Ecto neural progenitor cell (in vitro differentiated cells): ENCODE measurements around the gene COPS7A.

Source experiments
- DNase-seq: peaks from one replicate; pipeline ENCODE4 v3.0.0-alpha.2; 2018; ENCODE audit warnings: low spot score

Gene COPS7A, protein sequence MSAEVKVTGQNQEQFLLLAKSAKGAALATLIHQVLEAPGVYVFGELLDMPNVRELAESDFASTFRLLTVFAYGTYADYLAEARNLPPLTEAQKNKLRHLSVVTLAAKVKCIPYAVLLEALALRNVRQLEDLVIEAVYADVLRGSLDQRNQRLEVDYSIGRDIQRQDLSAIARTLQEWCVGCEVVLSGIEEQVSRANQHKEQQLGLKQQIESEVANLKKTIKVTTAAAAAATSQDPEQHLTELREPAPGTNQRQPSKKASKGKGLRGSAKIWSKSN

GRCh38 chr12:6723607-6724408 is at the start of gene COPS7A:
Gene COPS7A (plus strand): TSS chr12:6724046. CDS start chr12:6724657, 611 bp downstream.
- peak; percentile 99 for DNase-seq

DNA sequence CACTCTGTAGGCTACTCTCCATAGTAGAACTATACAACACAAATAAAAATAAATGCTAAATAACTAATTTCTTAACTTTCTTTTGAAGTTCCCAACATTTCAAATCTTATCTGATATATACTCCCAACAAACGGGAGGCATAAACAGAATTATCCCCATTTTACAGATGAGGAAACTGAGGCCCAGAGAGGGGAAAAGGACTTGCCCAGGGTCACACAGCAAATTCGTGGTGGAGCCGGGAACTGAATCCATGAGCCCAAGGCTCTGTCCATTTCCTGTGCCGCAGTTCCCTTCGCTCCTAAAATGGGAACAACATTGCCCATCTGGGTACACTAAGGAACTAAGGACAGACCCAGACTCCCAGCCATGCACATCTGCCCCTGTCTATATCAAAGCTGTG is 46.9 kb upstream of the COPS7A start:
- DNase-seq = no peak

GRCh38 chr12:6684609-6685008 is 39.2 kb upstream of the COPS7A start:
- no peak for DNase-seq

DNA sequence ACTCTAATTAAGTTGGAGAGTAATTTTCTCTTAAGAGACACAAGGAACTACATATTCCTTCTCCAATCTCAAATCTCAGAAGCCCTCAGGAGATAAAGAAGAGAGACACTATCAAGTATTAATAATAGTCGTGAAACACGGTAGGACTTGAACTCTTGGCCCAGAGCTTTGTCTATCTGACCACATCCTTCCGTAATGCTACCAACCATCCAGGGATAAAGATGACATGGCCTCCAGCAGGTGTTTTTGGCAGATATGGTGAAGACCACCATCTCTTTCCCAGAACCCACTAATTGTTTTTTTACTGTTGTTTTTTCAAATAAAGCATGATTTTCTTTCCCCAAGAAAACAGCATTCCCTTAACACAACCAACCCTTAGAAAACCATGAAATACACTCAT is 38.0 kb upstream of the COPS7A start:
- no peak for DNase-seq

DNA sequence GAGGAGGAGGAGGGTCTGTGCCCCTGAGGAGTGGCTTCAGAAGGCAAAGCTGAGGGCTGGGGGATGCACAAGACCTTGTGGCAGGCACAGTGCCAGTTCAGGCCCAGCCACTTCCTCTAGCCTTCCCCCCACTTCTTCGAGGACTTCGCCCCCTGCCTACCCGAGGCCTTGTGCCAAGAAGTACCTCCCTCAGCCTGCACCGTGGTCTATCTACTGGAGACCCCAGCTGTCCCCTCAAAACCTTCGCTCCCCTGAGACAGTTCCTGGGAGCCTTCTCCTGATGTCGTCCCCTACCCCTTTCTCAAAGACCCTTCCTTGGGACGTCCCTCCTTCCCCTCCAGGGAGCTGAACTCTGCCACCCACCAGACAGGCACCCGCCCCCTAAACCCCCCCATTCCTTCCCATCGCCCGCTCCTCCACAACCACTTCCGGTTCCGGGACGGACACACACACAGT is 35.3 kb upstream of the COPS7A start:
- no peak for DNase-seq

GRCh38 chr12:6688999-6689882 is 34.6 kb upstream of the COPS7A start, which contains the start of gene ZNF384:
Gene ZNF384 (minus strand): TSS chr12:6689375. CDS start chr12:6679520, 9,855 bp downstream.
- DNase-seq = peak; percentile 98

DNA sequence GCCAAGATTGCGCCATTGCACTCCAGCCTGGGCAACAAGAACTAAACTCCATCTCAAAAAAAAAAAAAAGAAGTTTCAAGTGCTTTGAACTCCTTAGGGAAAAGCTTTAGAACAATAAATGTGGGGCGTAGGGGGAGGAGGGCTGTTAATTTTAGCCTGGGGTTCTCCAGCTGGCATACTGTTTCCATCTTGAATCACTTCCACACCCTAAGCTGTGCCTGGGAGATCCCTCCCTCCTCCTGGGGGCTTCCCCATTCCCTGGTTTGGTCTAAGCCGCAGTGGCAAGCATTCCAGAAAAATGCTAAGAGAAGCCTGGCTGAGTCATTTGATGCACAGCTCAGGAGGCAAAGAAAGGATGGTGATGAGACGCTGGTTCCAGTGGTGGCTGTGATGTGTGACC is 32.4 kb upstream of the COPS7A start:
- no peak for DNase-seq

GRCh38 chr12:6692888-6693287 is 31.0 kb upstream of the COPS7A start:
- DNase-seq = no peak

DNA sequence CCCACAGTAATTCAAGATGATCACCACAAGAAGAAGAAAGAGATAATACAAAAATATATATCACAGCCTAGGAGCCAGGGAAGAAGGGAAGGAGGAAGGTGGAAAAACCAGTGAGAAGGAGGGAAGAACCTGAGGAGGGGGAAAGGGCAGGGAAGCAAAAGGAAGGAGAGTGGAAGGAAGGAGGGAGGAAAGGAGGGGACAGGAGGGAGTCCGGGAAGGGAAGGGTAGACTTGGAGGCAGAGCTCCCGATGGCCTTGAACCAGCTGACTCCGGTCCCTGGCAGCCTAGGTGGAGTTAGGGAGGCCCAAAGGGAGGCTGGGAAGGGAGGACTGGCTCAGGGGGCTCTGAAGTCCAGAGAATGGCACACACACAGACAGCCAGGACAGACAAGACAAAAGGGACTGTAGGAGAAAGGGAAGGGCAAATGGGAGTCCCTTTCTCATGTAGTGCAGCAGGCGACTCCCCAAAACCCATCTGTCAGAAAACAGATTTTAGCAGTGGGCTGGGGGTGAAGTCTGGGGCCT is 30.0 kb upstream of the COPS7A start:
- DNase-seq = no peak

- no peak for DNase-seq
Observed at GRCh38 chr12:6694701-6695100, 29.1 kb upstream of the COPS7A start.

GRCh38 chr12:6695313-6696045 is 28.4 kb upstream of the COPS7A start:
- DNase-seq = no peak

- no peak for DNase-seq
Observed at GRCh38 chr12:6696690-6697583, 26.9 kb upstream of the COPS7A start.

DNA sequence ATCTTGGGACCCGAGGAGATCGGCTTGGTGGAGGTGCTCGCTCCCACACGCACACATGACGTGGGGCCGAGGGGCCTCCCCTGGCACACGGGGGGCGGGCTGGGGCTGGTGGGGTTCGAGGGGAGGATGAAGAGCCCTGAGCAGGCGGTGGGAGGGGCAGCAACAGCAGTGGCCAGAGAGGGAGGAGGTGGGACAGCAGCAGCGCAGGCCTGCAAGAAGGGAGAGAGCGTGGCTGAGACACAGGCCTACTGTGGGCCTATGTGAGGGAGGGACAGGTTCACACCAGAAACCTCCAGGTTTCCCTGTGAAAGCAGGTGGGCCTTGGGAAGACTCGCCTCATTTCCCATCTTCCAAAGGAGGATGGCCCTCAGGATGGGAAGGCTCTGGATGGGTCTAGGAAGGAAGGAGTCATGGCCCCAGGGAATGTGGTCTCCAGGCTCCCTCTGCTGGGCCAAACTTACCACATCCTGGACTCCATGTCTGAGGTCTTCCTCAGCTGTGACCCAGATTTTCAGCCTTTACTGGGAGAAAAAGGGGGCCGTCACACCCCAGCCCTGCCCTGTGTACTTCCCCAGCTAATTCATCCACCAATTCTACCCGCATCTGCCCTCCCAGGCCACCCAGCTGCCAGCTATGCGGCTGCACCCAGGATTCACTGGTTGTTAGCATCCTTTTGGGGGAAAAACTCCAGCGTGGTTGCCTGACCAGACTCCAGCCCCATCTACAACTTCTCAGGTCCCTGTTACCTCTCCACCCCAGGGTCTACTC is 26.1 kb upstream of the COPS7A start:
- DNase-seq = peak; percentile 70

DNA sequence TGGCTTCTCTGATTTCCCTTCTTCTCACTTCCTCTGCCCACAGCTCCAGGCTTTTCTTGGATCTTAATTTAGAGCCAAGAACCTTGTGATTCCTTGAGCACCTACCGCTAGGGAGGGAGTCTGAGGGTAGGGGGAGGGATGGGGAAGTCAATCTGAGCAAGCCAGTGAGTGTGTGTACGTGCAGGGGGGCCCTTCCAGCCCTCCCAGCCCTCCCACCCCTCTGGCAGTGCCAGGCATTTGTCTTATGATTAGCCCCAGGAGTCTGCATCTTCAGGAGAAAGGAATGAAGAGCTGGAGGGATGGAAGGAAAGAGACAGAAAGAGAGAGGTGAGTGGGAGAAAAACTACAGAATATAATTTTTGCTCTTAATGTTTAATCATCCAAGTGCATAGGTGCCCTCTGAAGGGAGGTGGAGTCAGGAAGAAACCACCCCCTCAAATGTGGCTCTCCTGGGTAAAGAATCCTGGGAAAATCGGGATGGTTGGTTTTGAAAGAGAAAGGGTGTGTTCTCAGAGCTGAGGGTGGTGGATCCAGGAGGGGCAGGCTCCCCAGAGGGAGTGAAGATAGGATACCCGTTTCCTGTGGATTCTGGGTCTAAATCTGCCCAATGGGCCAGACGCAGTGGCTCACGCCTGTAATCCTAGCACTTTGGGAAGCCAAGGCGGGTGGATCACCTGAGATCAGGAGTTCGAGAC is 25.3 kb upstream of the COPS7A start:
- no peak for DNase-seq

GRCh38 chr12:6699259-6699988 is 24.4 kb upstream of the COPS7A start:
- DNase-seq = no peak

- DNase-seq = peak; percentile 82
Observed at GRCh38 chr12:6699989-6700645, 23.7 kb upstream of the COPS7A start.

- no peak for DNase-seq
Observed at GRCh38 chr12:6700646-6701051, 23.2 kb upstream of the COPS7A start, which contains the start of gene PIANP. Gene PIANP (minus strand): TSS chr12:6700815. CDS start chr12:6698061, 2,754 bp downstream.
